OCI-LY3 (cell line): ENCODE data around the gene KIF3C.

Experiments used
- CTCF ChIP-seq: fragments of 200-600, 300-600 bp; sonication (generic); IDR thresholded peaks from 2 replicates; pipeline ENCODE4 v1.5.1; 2014; ENCODE audit warnings: antibody characterized with exemption, low read length, low read depth
- EZH2phosphoT487 ChIP-seq: fragments of 200-600 bp; shearing (Covaris generic); IDR thresholded peaks from 2 replicates; pipeline ENCODE4 v1.6.1; 2018; ENCODE audit warnings: antibody characterized with exemption, mixed run types, low read depth

DNA sequence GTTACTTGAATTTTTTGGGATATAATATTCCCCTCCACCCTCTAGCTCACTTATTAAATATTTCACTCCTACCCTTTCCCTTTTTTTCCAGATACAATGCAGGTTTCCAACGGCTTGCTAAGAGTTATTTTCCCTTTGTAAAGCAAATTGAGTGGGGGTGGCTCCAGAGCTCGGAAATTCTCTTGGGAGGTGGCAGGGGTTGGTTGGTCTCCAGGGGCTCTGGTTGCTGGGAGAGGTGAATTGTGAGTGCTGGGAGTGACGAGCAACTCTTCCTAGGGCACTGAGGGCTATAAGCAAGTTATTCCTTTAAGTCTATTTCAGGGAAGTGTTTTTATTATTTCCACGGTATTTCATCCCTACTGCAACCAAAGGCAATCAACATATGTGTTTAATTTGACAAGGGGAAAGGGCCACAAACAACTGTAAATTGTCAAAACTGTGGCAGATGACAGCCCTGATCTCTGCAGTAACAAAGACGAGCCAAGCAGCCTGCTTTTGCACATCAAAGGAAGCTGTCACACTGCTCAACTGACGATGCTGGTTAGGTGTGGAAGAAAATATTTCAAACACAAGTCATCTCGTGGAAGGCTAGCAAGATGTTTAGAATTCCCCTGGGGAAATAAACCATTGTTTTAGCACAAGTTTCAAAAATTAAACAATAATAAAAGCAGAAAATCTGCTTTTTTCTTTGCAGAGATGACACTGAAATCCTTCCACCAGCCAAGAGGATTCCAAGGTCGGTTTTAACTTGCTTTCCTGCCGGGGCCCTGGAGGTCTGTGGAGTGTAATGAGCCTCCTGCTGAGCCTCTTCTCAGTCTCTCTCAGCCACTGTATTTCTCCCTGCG is 69.2 kb downstream of the KIF3C start:
- TF ChIP-seq CTCF (no peak), EZH2phosphoT487 (no peak)
